Astrocyte of the hippocampus (primary cell): ENCODE results near the gene SMOC1.
A peak's percentile ranks its signal among the peaks of the same experiment; 100 is the strongest.

Experiments
- DNase-seq: peaks from one replicate; pipeline ENCODE4 v3.0.0; 2011; ENCODE audit warnings: low read depth, low spot score

The SMOC1 gene

GRCh38 chr14:69941768-69942742, 62.8 kb downstream of the SMOC1 start:
- no peak for DNase-seq

- DNase-seq: no peak
Measured at GRCh38 chr14:69943084-69943780, 64.0 kb downstream of the SMOC1 start.

- no peak for DNase-seq
Measured at GRCh38 chr14:69945347-69945746, 66.1 kb downstream of the SMOC1 start.

- DNase-seq: peak; percentile 11
Measured at GRCh38 chr14:69945912-69946311, 66.7 kb downstream of the SMOC1 start.

- no peak for DNase-seq
Measured at GRCh38 chr14:69948351-69948750, 69.1 kb downstream of the SMOC1 start.

GRCh38 chr14:69951263-69951662, 72.0 kb downstream of the SMOC1 start:
- DNase-seq: no peak

GRCh38 chr14:69951935-69952334, 72.7 kb downstream of the SMOC1 start:
- DNase-seq: no peak

GRCh38 chr14:69953266-69953915, 74.2 kb downstream of the SMOC1 start:
- DNase-seq: no peak

GRCh38 chr14:69955855-69956845, 76.9 kb downstream of the SMOC1 start:
- DNase-seq: no peak

GRCh38 chr14:69956970-69957369, 77.8 kb downstream of the SMOC1 start:
- no peak for DNase-seq

- DNase-seq: no peak
Measured at GRCh38 chr14:69957986-69958385, 78.8 kb downstream of the SMOC1 start.

GRCh38 chr14:69959136-69959535, 79.9 kb downstream of the SMOC1 start:
- no peak for DNase-seq

GRCh38 chr14:69960296-69960695, 81.1 kb downstream of the SMOC1 start:
- no peak for DNase-seq

GRCh38 chr14:69963966-69964365, 84.8 kb downstream of the SMOC1 start:
- DNase-seq: no peak

GRCh38 chr14:69964841-69965240, 85.6 kb downstream of the SMOC1 start:
- DNase-seq: no peak

GRCh38 chr14:69968132-69968531, 88.9 kb downstream of the SMOC1 start:
- no peak for DNase-seq

- no peak for DNase-seq
Measured at GRCh38 chr14:69968681-69969080, 89.5 kb downstream of the SMOC1 start.

GRCh38 chr14:69972755-69973154, 93.5 kb downstream of the SMOC1 start:
- no peak for DNase-seq

GRCh38 chr14:69973846-69974245, 94.6 kb downstream of the SMOC1 start:
- no peak for DNase-seq

- DNase-seq: no peak
Measured at GRCh38 chr14:69979882-69980281, 100.7 kb downstream of the SMOC1 start.
